HPDE6-E6E7 (cell line): ENCODE data around the gene OGFR.

ENCODE experiments used
- DNase-seq: peaks from one replicate; pipeline ENCODE4 v3.0.0; 2011; ENCODE audit warnings: missing footprints; ENCODE audit errors: extremely low spot score

Gene OGFR

DNA sequence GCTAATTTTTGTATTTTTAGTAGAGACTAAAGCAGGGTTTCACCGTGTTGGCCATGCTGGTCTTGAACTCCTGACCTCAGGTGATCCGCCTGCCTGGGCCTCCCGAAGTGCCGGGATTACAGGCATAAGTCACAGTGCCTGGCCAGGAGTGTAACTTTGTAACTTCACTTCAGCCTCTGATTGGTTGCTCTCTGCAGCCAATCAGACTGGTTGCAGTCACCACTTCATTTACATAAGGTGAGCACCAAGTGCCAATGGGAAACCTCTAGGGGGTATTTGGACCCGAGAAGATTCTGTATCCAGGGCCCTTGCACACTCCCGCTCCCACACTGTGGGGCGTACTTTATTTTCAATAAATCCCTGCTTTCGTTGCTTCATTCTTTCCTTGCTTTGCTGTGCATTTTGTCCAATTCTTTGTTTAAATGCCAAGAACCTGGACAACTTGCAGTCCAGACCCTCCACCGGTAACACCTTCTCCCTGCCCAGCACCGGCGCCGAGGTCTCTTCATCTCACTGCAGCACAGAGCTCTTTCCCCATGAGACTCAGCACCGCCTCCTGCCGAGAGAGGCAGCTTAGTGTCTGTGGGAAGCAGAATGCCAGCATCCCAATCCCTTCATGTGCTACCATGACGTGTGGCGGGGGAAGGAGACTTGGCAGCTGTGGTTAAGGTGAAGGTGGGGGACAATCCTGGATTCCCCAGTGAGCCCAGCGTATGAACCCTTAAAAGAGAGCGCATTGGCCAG, 22.3 kb upstream of the OGFR start:
- DNase-seq, result no peak

DNA sequence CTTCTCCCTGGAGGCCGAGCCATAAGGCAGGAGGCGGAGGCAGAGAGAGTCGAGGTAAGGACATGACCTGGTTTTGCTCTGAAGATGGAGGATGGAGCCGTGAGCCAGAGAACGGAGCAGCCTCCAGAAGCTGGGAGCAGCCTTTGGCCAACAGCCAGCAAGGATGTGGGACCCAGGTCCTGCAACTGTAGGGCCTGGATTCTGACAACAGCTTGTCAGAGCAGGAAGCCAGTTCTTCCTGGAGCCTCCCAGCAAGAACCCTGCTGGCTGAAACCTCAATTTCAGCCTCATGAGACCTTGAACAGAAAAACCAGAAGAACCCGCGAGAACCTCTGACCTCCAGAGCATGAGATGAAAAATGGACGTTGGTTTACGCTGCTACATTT, 21.7 kb upstream of the OGFR start:
- DNase-seq, result no peak

GRCh38 chr20:62784497-62784896, 20.1 kb upstream of the OGFR start:
- DNase-seq, result no peak

GRCh38 chr20:62785393-62785792, 19.2 kb upstream of the OGFR start:
- DNase-seq, result no peak

DNA sequence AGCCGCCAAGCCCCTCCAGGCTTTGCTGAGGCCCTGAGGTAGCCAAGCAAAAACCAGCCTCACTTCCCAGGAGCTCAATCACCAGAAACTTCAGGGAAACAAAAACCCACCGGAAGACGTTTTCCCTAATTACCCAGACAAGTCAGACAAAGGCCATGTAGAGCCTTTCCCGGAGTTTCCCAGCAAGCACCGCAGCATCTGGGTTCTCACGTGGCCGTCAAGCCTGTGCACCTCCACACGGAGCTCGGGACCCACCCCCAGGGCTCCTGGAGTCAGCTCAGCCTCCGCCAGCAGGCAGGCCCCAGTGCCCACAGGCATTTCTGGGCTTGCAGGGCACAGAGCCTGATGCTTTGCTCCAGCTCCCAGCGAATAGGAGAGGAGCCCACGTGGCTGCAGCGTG, 18.5 kb upstream of the OGFR start:
- DNase-seq, result no peak

- no peak for DNase-seq
Observed at GRCh38 chr20:62787321-62787720, 17.3 kb upstream of the OGFR start.

- no peak for DNase-seq
Observed at GRCh38 chr20:62787866-62788265, 16.8 kb upstream of the OGFR start.

DNA sequence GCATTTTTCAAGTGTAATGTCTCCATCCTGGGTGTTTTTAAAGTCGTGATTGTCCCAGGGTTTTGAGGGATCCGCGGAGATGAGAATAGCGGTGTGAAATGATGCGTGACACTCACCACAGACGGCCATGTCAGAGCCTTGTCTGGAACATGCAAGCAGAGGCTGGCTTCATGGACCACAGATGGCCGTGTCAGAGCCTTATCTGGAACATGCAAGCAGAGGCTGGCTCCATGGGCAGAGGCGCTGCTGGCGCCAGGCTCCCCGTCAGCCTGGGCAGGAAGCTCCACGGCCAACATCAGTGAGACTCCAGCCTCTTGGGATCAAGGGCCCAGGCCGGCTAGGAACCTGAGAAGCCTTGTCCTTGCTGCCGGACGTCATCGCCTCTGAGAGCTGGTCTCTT, 16.0 kb upstream of the OGFR start:
- no peak for DNase-seq

DNA sequence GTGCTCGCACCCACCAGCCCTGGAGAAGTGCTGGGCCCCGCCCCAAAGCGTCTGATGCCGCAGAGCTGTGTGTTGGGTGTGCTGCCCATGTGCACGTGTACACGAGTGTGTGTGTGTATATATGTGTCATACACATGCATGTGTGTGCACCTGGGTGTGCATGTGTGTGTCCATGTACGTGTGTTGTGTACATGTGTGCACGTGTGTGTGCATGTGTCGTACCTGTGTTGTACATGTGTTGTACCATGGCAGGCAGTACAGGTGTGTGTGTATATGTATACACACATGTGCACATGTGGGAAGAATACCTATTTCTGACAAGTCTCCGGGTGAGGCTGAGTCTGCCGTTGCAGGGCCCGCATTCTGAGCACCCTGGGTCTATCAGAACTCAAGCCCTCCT, 14.6 kb upstream of the OGFR start:
- DNase-seq, result no peak

DNA sequence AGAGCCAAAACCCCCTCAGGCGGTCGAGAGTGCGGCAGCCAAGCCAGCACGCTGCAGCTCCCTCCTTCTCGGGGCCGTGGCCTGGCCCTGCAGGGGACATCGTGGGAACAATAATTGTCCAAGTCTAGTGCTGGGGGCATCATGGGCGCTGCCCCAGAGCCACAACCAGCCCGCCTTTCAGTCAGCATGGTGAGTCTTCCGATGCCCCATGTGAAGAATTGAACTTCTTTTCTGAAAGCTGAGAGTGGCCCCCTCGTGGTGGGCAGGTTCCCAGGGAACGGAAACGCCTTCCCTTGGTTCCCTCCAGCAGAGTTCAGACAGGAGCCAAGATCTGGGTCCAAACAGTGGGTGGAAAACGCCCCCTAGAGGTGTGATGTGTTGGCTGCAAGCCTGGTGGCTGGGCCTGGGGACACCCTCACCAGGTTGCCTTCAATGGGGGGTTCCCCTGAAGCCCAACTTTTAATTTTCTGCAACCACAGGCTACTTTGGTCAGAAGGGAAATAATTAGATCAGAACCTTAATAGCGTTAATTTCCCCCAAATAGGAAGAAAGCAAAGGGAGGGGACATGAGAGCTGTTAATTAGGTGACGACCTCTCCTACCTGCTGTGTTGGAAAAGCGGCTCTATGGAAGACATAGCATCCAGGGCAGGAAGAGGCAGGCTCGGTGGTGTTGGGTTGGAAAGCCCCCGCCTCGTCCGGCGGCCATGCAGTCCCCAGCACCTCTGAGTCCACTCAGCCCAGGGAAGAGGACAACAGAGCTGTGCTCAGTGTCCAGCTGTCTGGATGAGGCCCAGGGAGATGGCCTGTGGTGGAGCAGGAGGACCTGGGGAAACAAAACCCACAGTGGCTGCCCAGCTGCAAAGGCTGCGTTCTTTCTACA, 13.1 kb upstream of the OGFR start:
- DNase-seq, result peak; percentile 90

- no peak for DNase-seq
Observed at GRCh38 chr20:62792182-62792939, 12.3 kb upstream of the OGFR start.

GRCh38 chr20:62792940-62793756, 11.5 kb upstream of the OGFR start:
- no peak for DNase-seq

GRCh38 chr20:62793757-62794006, 11.0 kb upstream of the OGFR start:
- no peak for DNase-seq

DNA sequence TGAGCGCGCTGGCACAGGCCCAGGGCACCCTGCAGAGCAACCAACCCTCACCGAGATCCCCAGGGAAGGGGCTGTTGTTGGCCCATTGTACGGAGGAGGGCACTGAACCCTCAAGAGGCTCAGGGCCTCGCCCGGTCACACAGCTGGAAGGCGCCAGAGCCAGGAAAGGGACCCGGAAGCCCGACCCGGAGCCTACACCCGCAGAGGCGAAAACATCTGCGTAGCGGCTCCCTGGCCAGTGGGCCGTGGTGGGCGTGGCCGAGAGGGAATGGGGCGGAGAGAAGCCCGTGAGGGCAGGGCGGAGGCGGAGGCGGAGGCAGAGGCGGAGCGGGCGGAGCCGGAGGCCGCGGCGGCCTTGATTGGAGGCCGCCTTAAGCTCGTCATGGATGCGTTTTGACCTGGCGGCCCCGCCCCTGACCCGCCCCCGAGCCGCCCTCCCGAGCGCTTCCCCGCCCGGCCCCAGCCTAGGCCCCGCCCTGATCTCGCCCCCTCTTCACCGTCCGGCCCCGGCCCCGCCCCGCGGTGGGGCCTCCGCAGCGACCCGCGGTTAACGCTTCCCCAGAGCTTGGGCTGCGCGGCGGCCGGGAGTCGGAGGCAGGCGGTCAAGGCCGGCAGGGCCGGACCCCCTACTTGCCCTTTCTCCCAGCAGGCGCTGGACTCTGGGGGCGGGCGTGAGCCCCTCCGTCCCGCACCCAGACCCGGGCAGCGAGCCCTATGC, 10.5 kb upstream of the OGFR start:
- DNase-seq, result peak; percentile 99

GRCh38 chr20:62795023-62795761, 9.4 kb upstream of the OGFR start:
- DNase-seq, result peak; percentile 73

GRCh38 chr20:62796699-62797491, 7.7 kb upstream of the OGFR start:
- no peak for DNase-seq

DNA sequence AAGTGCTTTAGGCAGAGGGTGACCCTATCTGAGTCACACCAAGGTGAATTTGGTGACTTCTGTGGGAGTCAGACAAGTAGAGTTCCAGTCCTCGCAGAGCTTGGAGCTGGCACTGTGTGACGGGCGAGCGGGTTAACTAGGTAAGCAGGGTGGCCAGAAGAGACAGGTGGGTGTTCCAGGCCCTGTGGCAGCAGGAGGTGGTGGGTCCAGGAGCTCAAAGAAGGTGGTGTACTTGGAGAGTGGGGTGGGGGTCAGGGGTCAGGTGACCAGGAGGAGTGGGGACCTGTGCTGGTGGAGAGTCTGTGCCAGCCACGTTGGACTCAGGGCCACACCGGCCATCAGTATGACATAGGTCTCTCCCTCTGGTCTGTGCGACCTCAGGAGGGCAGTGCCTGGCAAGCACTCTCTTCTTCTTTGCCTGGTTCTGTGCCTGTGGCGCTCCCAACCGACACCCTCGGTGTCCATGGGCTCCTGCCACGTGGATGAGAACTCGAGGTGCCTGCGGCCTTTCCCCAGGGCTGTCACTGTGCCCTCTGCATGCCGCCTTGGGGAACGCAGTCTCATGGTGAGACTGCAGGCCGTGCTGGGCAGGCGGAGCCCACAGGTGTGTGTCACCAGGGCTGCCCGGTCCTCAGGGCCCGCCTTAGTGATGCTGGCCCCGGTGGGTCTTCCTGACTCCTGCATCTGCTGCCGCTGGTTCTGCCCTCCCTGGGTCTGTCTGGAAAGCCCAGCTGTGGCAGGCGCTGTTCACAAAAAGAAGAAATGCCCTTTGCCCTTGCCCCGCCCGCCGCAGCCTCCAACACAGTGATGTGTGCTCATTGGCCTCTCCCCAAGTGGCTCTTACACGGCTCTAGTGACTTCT, 6.7 kb upstream of the OGFR start:
- DNase-seq, result no peak

DNA sequence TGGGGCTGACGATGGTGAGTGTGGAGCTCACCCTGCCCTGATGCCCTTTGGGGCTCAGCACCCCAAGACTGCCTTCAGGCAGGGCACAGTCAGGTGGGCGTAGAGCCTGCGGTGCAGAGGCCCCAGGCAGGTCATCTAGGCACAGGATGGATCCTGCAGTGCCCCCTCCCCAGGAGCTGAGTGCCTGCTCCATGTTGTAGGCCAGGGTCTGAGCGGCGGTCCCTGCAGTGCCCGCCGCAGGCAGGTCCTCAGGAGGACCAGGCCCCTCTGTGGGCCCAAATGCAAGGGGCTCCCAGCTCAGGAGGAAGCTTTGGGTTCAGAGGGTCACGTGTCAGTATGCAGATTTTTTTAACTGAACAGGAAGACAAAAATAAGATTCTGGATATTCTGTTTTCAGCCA, 5.6 kb upstream of the OGFR start:
- no peak for DNase-seq

DNA sequence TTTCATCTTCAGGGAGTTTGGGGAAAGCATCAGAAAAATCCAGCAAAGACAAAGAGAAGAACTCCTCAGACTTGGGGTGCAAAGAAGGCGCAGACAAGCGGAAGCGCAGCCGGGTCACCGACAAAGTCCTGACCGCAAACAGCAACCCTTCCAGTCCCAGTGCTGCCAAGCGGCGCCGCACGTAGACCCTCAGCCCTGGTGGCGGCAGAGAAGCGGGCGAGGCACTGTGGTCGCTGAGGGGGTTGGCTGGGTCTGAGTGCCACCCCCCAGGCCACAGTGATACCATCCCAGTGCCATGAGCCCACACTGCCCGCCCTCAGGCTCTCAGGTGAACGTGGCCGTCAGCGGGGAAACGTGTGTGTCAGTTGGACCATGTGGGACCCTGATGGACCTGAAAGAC, 5.2 kb upstream of the OGFR start:
- DNase-seq, result no peak
